Measurements from ENCODE around the gene PSMC2. TPM values are rescaled to one million over a fixed set of nuclear protein-coding genes. Genes with fewer than 3 reads are reported as not detected.

The PSMC2 gene
- total RNA-seq (45.4 and 51.1 TPM in 2 replicates), polyA plus RNA-seq (29.8 and 59.4 TPM in 2 replicates), polyA minus RNA-seq (27.1 and 43.7 TPM in 2 replicates)
- total RNA-seq (2013): 75.1 TPM

- WGBS (ENCODE audit: insufficient coverage): under 1% methylated on average over 23 of the region's 25 CpGs
- TF ChIP-seq CTCF (IDR thresholded peaks at IDR 0.05): no peak
- Mint-ChIP-seq H3K27ac (peak within 1 kb of the TSS; percentile 94), H3K27me3 (no peaks in the 10 kb centered on the region), H3K4me1 (peaks cover 61% of the 10 kb centered on the region), H3K9me3 (ENCODE audit: insufficient read depth) (no peaks in the 10 kb centered on the region), H3K4me3 (peak within 1 kb of the TSS; percentile 97)
- Histone ChIP-seq H3K36me3 (replicated peaks in 1 of 2; ENCODE audit: control extremely low read depth in 1 of 2, control insufficient read depth in 1 of 2, extremely low read depth in 1 of 2, insufficient read depth in 2 of 2, low read length in 1 of 2) (peaks cover under 1 to 17% of the 10 kb centered on the region in 2 experiments), H3K9me3 (ENCODE audit: control extremely low read depth in 1 of 3, control insufficient read depth in 2 of 3, insufficient read depth in 1 of 3, low read length in 2 of 3) (no peaks in the 10 kb centered on the region), H3K9ac (ENCODE audit: low read length) (peak within 1 kb of the TSS; percentile 93), H3K4me2 (replicated peaks; ENCODE audit: low read depth, low read length, poor library complexity, severe bottlenecking) (peak within 1 kb of the TSS; percentile 71), H3K4me1 (ENCODE audit: control insufficient read depth in 2 of 2, insufficient read depth in 2 of 2, low read length in 2 of 2) (peaks cover 24 to 35% of the 10 kb centered on the region in 2 donors), H4K20me1 (ENCODE audit: control insufficient read depth, insufficient read depth, low read length, poor library complexity, severe bottlenecking) (peaks cover 17% of the 10 kb centered on the region), H3K27me3 (replicated peaks in 1 of 4; ENCODE audit: control extremely low read depth in 1 of 4, control insufficient read depth in 3 of 4, insufficient read depth in 4 of 4, low read length in 3 of 4) (no peaks in the 10 kb centered on the region), H3K4me3 (ENCODE audit: control extremely low read depth in 1 of 5, extremely low read depth in 1 of 5, insufficient read depth in 1 of 5, low read depth in 2 of 5, low read length in 4 of 5) (peak within 1 kb of the TSS; percentile 74 to 96 (median 90)), H3K27ac (ENCODE audit: low read length in 2 of 2) (peak within 1 kb of the TSS; percentile 72 to 88), H2AFZ (ENCODE audit: insufficient read depth, low read depth, low read length, poor library complexity, severe bottlenecking) (peak within 1 kb of the TSS; percentile 91), H3K79me2 (ENCODE audit: control insufficient read depth, insufficient read depth, low read length) (peaks cover 97% of the 10 kb centered on the region)
- ATAC-seq (ENCODE audit: low read depth) (peak; percentile 50), DNase-seq (peak; percentile 91)
- intact Hi-C loops (cut with micrococcal nuclease): loop anchor here (1.0 to 10.0 kb wide), 4 partner anchors 67 to 857 kb away; partner anchors contain the start of genes FBXL13, NAPEPLD and ORC5
- CTCF ChIA-PET: interaction anchor here (0.7 kb wide), 1 partner anchor 51 kb away, joined by 3 read pairs; no protein-coding TSS in a partner anchor
- POLR2A ChIA-PET: no interaction called here
Observed at GRCh38 chr7:103347507-103348267, at the start of gene PSMC2. PSMC2 (plus strand) TSS chr7:103347643; CDS start chr7:103347712, 69 bp downstream.

- peak overlapping the region; percentile 95 for H2AFZ ChIP-seq (ENCODE audit: insufficient read depth, low read depth, low read length, poor library complexity, severe bottlenecking)
- TF ChIP-seq EZH2 (IDR thresholded peaks at IDR 0.05; ENCODE audit: borderline replicate concordance, insufficient read depth, low read depth, low read length, poor library complexity, severe bottlenecking) (no peak), CTCF (IDR thresholded peaks at IDR 0.05) (no peak)
- no peak for ATAC-seq (ENCODE audit: low read depth)
- no peaks in the 10 kb centered on the region for H3K27me3 ChIP-seq (replicated peaks in 1 of 4; ENCODE audit: control extremely low read depth in 1 of 4, control insufficient read depth in 3 of 4, insufficient read depth in 4 of 4, low read length in 3 of 4)
- intact Hi-C loops (cut with micrococcal nuclease): loop anchor here (1.0 to 5.0 kb wide), 5 partner anchors 18 to 551 kb away; partner anchors contain the start of genes ARMC10, DNAJC2 and FAM185A
- Mint-ChIP-seq H3K4me3 (peak overlapping the region; percentile 90), H3K4me1 (peaks cover 22% of the 10 kb centered on the region), H3K9me3 (ENCODE audit: insufficient read depth) (no peaks in the 10 kb centered on the region), H3K27ac (peak overlapping the region; percentile 91), H3K27me3 (peaks cover 1% of the 10 kb centered on the region)
- peak overlapping the region; percentile 86 to 94 for H3K27ac ChIP-seq (ENCODE audit: low read length in 2 of 2)
- H3K79me2 ChIP-seq (ENCODE audit: control insufficient read depth, insufficient read depth, low read length): peaks cover 40% of the 10 kb centered on the region
- no peak for DNase-seq
- ChIA-PET POLR2A (interaction anchor here (0.7 kb wide), 1 partner anchor 1683 kb away, joined by 4 read pairs; no protein-coding TSS in a partner anchor), CTCF (interaction anchor here (1.1 kb wide), 1 partner anchor 108 kb away, joined by 3 read pairs; no protein-coding TSS in a partner anchor)
- peak overlapping the region; percentile 99 for H3K9ac ChIP-seq (ENCODE audit: low read length)
- H3K4me3 ChIP-seq (ENCODE audit: control extremely low read depth in 1 of 5, extremely low read depth in 1 of 5, insufficient read depth in 1 of 5, low read depth in 2 of 5, low read length in 4 of 5): peak overlapping the region; percentile 79 to 98 (median 88)
- peaks cover 14% of the 10 kb centered on the region for H4K20me1 ChIP-seq (ENCODE audit: control insufficient read depth, insufficient read depth, low read length, poor library complexity, severe bottlenecking)
- no CpG with 5 or more reads among the region's 7 CpGs for WGBS (ENCODE audit: insufficient coverage)
- H3K4me1 ChIP-seq (ENCODE audit: control insufficient read depth in 2 of 2, insufficient read depth in 2 of 2, low read length in 2 of 2): peaks cover 17 to 19% of the 10 kb centered on the region in 2 donors
- peaks cover 16 to 31% of the 10 kb centered on the region in 2 experiments for H3K36me3 ChIP-seq (replicated peaks in 1 of 2; ENCODE audit: control extremely low read depth in 1 of 2, control insufficient read depth in 1 of 2, extremely low read depth in 1 of 2, insufficient read depth in 2 of 2, low read length in 1 of 2)
- peak overlapping the region; percentile 93 for H3K4me2 ChIP-seq (replicated peaks; ENCODE audit: low read depth, low read length, poor library complexity, severe bottlenecking)
- H3K9me3 ChIP-seq (ENCODE audit: control extremely low read depth in 1 of 3, control insufficient read depth in 2 of 3, insufficient read depth in 1 of 3, low read length in 2 of 3): no peaks in the 10 kb centered on the region
Observed at GRCh38 chr7:103297837-103298179, 49.6 kb upstream of the PSMC2 start.
